GM19099 (cell line): ENCODE results near the gene LRPPRC.

ENCODE experiments used
- POLR2A ChIP-seq: IDR thresholded peaks from 3 replicates; pipeline ENCODE4 v1.6.1; 2011; ENCODE audit warnings: low read depth; ENCODE audit not compliant: insufficient read length; ENCODE audit errors: extremely low read depth

The LRPPRC gene

GRCh38 chr2:43890855-43891254 lies 104.9 kb downstream of the LRPPRC start:
- TF ChIP-seq POLR2A: no peak

- TF ChIP-seq POLR2A: no peak
These were observed 106.4 kb downstream of the LRPPRC start for GRCh38 chr2:43889416-43889815.

- no peak for TF ChIP-seq POLR2A
These were observed 108.6 kb downstream of the LRPPRC start for GRCh38 chr2:43887176-43887575.

GRCh38 chr2:43885132-43885632 lies 110.6 kb downstream of the LRPPRC start:
- TF ChIP-seq POLR2A: no peak

GRCh38 chr2:43884689-43885088 lies 111.1 kb downstream of the LRPPRC start:
- TF ChIP-seq POLR2A: no peak

- TF ChIP-seq POLR2A: no peak
These were observed 113.5 kb downstream of the LRPPRC start for GRCh38 chr2:43882312-43882711.

GRCh38 chr2:43880952-43881351 lies 114.8 kb downstream of the LRPPRC start:
- TF ChIP-seq POLR2A: no peak

- TF ChIP-seq POLR2A: no peak
These were observed 115.3 kb downstream of the LRPPRC start for GRCh38 chr2:43880471-43880870.

- no peak for TF ChIP-seq POLR2A
These were observed 116.5 kb downstream of the LRPPRC start for GRCh38 chr2:43879261-43879660.

GRCh38 chr2:43877782-43878464 lies 117.9 kb downstream of the LRPPRC start:
- no peak for TF ChIP-seq POLR2A

- no peak for TF ChIP-seq POLR2A
These were observed 120.9 kb downstream of the LRPPRC start for GRCh38 chr2:43874776-43875451.

- no peak for TF ChIP-seq POLR2A
These were observed 123.6 kb downstream of the LRPPRC start for GRCh38 chr2:43872151-43872550.

GRCh38 chr2:43855292-43855691 lies 140.5 kb downstream of the LRPPRC start:
- no peak for TF ChIP-seq POLR2A

- TF ChIP-seq POLR2A: no peak
These were observed 141.1 kb downstream of the LRPPRC start for GRCh38 chr2:43854671-43855070.

- no peak for TF ChIP-seq POLR2A
These were observed 142.4 kb downstream of the LRPPRC start for GRCh38 chr2:43853141-43854081.

GRCh38 chr2:43852196-43852730 lies 143.5 kb downstream of the LRPPRC start:
- no peak for TF ChIP-seq POLR2A
